NCI-H774 (cell line): ENCODE measurements around the gene SLC35C1.

ENCODE experiments used
- DNase-seq: peaks from one replicate; lab custom pipeline; 2025; lab: John Stamatoyannopoulos, UW

SLC35C1 gene

DNA sequence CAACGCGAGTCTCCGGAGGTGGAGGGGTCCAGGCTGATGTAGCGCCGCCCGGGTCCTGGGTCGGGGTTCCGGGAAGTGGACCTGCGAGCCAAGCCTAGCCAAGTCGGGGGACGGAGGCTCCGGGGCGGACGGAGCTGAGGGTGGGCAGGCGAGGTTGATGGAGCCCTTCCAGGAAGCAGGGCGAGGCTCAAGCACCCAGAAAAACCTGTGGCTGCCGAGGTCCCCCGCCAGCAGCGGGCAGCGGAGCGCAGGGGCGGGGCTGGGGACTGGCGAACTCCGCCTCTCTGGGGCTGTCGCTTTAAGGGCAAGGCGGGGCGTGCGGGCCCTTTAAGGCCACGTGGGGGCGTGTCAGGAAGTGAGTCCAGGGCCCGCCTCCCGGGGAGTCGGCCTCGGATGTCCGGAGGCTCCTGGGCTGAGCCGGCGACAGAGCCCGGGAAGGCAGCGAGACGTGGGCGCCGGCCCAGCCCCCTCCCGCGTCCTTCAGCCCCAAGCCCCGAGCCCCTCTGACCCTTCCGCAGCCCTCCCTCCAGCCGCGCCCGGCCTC is at the start of gene SLC35C1:
SLC35C1 (plus strand) TSS at position 389 of the 544 bp plus-strand sequence. CDS start 653 bp downstream, outside the sequence.
- DNase-seq = peak; percentile 94

DNA sequence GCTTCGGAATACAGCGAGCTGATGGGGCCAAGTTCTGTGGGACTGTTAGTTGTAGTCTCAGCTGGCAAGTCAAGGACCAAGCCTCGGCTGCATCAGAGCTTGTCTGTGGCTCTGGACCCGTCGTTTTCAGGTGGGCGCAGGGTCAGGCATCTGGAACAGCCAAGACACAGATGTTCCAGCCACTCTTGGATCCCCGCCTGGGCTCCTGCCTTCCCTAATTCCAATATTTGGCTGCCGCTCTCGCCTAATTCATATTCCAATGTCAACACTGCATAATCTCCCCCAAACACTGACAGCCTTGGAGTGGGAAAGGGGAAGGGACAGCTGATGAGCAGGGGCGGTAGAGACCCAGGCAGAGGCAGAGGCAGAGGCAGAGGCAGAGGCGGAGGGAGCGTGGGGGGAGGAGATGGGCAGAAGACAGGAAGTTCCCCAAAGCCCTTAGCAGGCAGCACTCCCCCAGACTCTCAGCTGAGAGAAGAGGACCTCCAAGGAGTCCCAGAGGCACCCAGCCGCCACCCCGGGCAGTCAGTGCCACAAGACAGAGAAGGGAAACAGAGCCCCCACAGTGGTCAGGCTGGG is 49.6 kb upstream of the SLC35C1 start:
- DNase-seq = no peak

DNA sequence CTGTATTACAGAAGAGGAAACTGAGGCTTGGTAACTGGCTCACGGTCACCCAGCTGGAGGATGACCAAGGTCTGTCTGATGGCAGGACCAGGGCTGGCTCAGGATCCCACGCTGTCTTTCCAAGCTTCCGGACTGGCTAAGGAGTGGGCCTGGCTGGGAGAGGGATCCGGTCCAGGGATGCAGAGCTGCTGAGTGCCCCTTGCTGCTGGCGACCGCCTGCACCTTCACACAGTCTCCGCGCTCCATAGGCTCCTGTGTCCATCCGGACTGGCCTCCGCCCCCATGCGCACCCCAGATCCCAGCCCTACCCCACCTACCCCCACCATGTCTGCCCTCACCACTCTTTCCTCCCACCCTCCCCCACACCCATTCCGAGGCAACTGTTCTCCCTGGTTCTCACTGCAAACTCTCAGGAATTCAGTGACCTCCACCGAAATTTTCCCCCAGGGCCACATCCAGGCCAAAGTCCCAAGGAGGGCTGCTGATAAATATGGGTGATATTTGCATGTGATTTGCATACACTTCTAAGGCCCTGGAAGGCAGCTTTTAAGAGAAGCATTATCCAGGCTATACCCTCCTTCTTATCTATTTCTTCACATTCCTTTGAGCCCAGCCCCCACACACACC is 48.5 kb upstream of the SLC35C1 start:
- no peak for DNase-seq

DNA sequence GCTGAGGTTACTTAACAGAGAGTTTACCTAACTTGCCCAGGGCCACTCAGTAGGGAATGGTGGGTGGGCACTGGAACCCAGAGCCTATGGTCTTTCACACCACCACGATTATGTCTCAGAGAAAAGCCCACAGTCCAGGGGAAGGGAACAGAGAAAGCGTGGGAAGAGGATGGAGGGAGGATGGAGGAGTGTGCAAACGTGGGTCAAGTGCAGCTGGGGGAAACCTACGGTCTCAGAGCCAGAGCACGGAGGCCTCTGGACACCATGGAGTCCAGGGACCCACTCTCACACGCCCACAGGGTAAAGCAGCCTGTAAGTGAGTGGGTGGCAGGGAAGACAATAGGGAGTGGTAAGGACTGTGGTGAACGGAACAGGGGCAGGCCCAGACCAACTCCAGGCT is 47.3 kb upstream of the SLC35C1 start:
- no peak for DNase-seq

DNA sequence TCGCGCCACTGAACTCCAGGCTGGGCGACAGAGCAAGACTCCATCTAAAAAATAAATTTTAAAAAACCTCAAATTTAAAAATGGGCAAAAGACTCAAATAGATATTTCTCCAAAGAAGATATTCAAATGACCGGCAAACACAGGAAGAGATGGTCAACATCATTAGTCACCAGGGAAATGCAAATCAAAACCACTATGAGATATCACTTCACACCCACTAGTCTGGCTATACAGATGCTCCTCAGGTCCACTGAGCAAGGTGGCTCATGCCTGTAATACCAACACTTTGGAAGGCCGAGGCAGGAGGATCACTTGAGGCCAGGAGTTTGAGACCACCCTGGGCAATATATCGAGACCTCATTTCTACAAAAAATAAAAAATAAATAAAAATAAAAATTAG is 43.3 kb upstream of the SLC35C1 start:
- no peak for DNase-seq

DNA sequence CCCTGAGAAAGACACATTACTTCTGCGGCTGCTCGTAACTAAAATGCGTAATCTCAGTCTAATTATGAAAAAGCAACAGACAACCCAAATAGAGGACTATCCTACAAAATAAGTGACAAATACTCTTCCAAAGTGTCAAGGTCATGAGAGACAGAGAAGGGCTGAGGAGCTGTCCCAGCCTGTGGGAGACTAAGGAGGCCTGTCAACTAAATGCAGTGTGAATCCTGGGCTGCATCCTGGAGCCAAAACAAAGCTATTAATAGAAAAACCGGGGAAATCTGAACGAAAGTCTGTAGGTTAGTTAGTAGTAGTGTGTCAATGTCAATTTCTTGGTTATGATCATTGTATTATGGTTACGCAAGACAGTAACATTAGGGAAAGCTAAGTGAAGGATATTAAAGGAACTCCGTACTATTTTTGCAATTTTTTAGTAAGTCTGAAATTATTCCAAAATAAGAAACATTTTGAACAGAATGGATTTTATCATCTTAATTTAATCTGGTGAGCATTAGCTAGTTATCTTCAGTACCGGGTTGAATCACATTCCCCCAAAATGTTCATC is 39.8 kb upstream of the SLC35C1 start:
- DNase-seq = no peak

- DNase-seq = no peak
Measured at GRCh38 chr11:45765836-45766235, 39.1 kb upstream of the SLC35C1 start.

DNA sequence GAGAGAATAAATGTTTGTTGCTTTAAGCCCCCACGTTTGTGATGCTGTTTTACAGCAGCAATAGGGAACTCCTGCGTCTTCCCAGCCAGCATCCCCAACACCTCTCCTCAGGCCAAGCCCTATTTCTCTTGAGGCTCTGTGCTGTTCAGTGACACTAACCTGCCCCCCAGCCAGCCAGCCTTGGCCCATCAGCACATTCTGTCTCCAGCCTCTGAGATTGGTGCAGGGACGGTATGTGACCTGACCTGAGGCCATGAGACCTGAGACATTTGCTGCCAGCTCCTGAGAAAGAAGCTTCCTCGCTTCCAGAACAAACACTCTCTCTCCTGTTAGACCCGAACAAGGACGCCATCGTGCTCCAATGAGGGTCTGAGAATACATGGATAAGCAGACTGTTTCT is 38.5 kb upstream of the SLC35C1 start:
- DNase-seq = no peak

GRCh38 chr11:45768486-45768885 is 36.5 kb upstream of the SLC35C1 start:
- no peak for DNase-seq

- DNase-seq = no peak
Measured at GRCh38 chr11:45769960-45770359, 35.0 kb upstream of the SLC35C1 start.

GRCh38 chr11:45771193-45771565 is 33.8 kb upstream of the SLC35C1 start:
- peak; percentile 44 for DNase-seq

DNA sequence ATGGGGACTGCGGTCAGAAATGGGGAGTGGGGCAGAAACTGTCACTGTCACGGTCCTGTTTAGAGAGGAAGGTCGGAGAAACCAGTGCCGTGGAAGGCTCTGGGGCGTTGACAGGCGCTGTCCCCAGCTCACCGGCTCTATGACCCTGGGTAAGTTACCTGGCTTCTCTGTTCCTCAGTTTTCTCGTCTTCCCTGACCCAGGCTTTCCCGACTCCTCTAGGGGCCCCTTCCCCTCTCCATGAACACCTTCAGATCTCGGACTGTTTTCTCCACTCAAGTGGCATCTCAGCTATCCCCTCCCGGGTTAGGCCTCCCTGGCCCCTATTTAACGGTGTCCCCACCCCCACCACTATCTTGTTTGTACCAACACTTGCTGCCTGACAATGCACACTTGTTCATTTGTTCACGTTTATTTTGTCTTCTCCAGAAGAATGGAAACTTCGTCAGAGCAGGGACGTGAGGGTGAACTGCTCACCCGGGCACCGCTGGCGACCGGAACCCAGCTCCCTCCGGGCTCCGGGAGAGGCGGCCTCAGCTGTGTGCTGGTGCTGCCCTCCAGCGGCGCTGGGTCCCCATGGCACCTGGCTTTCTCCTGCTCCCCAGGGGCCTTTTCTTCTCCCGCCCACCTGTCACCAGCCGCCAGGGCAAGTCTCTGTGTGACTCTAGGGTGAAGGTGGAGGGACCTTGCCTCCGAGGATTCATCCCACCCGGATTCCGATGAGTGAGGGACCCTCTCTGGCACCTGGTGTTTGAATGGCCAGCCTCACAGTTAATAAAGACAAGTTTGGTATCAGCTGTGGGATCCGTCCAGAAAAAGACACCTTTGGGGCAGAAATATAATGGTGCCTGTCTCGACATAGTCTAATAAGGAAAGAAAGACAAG is 33.1 kb upstream of the SLC35C1 start:
- peak; percentile 78 for DNase-seq

- DNase-seq = no peak
Measured at GRCh38 chr11:45772449-45772774, 32.5 kb upstream of the SLC35C1 start.

GRCh38 chr11:45772986-45773785 is 31.8 kb upstream of the SLC35C1 start:
- DNase-seq = no peak

- no peak for DNase-seq
Measured at GRCh38 chr11:45773786-45774655, 30.9 kb upstream of the SLC35C1 start.

- no peak for DNase-seq
Measured at GRCh38 chr11:45774786-45775185, 30.2 kb upstream of the SLC35C1 start.

DNA sequence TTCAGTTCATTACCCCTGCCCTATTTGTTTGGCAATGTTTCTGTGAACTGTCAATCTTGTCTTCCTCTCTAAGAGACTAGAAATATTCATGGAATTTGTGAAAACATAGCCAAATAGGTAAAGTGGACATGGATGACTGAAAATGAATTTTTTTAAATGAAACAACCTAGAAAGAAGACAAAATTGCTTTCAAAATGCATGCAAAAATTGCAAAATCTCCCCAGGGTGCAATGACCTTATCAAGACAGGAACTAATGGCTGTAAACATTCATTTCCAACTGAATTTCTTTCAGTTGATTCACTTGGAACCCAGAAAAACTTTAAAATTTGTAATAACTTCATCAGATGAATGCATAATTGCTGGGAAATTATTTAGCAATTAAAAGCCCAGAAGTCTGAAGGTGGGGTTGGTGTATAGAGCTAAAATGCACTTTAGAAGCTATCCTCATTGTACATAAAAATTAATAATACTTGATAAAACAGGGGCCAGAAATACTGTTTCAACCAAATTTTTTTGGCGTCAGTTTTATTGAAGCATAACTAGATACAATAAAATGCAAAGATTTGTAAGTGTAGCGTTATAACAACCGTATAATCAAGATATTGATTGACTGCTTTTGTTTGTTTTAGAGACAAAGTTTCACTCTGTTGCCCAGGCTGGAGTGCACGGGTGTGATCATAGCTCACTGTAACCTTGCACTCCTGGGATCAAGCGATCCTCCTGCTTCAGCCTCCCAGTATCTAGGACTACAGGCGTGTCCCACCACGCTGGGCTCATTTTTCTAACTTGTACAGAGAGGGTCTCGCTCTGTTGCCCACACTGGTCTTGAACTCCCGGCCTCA is 27.6 kb upstream of the SLC35C1 start:
- no peak for DNase-seq

- DNase-seq = no peak
Measured at GRCh38 chr11:45778341-45778740, 26.6 kb upstream of the SLC35C1 start.

DNA sequence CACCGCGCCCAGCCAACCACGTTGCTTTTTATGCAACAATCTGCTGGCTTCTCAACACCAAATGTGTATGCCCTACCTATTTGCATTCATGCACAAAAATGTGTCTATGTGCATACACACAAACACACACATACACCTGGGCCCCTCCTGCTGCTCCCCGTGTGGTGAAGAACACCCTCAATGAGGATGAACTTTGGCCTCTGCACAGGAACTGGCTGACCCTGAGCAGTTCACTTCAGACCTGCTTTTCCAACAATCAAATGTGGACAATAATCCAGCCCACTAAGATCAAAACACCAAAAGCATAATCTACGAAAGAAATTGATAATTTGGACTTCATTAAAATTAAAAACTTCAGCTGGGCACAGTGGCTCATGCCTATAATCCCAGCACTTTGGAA is 25.3 kb upstream of the SLC35C1 start:
- no peak for DNase-seq

GRCh38 chr11:45786272-45786671 is 18.7 kb upstream of the SLC35C1 start:
- DNase-seq = no peak
